Esophagus (tissue), 2 donors: ENCODE measurements around the gene ZBTB39. TPM values are rescaled to one million over a fixed set of nuclear protein-coding genes. Genes with fewer than 3 reads are reported as not detected.

Experiments
- H3K27ac ChIP-seq, 2 donors: one replicate each; pipeline ENCODE4 v1.5.1; 2013; ENCODE audit warnings: low read depth in 2 of 2, mild to moderate bottlenecking in 2 of 2, inconsistent platforms in 1 of 2, low read length in 1 of 2, moderate library complexity in 1 of 2
- H3K27me3 ChIP-seq, 2 donors: one replicate each; pipeline ENCODE4 v1.6.1; 2013; ENCODE audit warnings: low read length in 2 of 2, control low read depth in 1 of 2, mild to moderate bottlenecking in 1 of 2; ENCODE audit not compliant: insufficient read depth in 2 of 2, control insufficient read depth in 1 of 2
- H3K36me3 ChIP-seq, 2 donors: one replicate each; pipeline ENCODE4 v1.6.1; 2013; ENCODE audit warnings: low read length in 1 of 2; ENCODE audit not compliant: control insufficient read depth in 2 of 2, insufficient read depth in 2 of 2
- H3K4me1 ChIP-seq, 2 donors: one replicate each; pipeline ENCODE4 v1.6.1; 2013; ENCODE audit warnings: low read length in 1 of 2; ENCODE audit not compliant: control insufficient read depth in 2 of 2, insufficient read depth in 2 of 2
- H3K4me3 ChIP-seq, 2 donors: one replicate each; pipeline ENCODE4 v1.5.1; 2013; ENCODE audit warnings: low read length in 2 of 2, mild to moderate bottlenecking in 2 of 2, low read depth in 1 of 2, moderate library complexity in 1 of 2
- H3K9me3 ChIP-seq, 2 donors: one replicate each; pipeline ENCODE4 v1.6.1; 2013; ENCODE audit warnings: mild to moderate bottlenecking in 2 of 2, low read depth in 1 of 2, low read length in 1 of 2, moderate library complexity in 1 of 2; ENCODE audit not compliant: control insufficient read depth in 2 of 2, insufficient read depth in 1 of 2
- WGBS, 2 donors: extraction: QIAGEN DNeasy Blood & Tissue Kit; methylation state at CpG; one replicate each; pipeline ENCODE4 v1.1.7; 2013; 5-methylcytosine and 5-hydroxymethylcytosine counted together
- polyA plus RNA-seq, 2 donors: library from polyadenylated mRNA; stranded (reverse); fragments of 200-250 nt; gene quantifications; one replicate each; pipeline ENCODE4 v1.2.3, GENCODE V29; 2013
- donor health status: healthy with polysubstance abuse.
- donor health status: Bipolar disorder and iron deficiency.

The ZBTB39 gene
- polyA plus RNA-seq, 2 donors, result 1.2 to 1.4 TPM

DNA sequence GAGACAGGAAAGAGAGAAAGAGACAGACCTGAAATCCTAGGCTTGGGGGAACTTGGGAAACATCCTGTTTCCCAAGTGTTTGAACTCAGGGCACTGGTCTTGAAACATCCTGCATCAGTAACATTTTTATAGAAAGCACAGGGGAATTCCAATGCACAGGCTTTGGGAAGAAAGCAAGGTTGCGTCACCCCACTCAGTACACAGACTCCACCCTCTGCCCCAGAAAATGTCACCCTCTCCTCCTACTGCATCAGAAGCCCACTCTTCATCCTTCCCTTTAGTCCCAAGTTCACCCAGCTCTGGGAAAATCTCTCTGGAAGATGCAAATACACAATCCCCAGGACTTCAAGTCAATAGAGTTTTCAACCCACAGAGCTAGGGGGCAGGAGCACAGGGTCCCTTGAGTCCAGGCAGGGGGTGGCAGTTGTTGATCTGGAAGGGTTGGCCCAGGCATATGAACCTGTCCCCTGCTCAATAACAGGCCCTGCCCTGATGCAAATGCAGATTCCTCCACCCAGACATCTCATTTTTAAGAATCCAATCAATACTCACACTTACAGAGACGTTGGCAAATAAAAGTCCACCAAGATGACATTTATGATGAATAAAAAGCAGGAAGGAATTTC is 50.6 kb downstream of the ZBTB39 start:
- peaks cover 4 to 7% of the 10 kb centered on the region in 2 donors for H3K9me3 ChIP-seq
- no peak overlapping the region for H3K27ac ChIP-seq
- H3K4me3 ChIP-seq, result no peak overlapping the region
- no peaks in the 10 kb centered on the region for H3K27me3 ChIP-seq
- H3K36me3 ChIP-seq, result no peaks in the 10 kb centered on the region
- 64 to 70% methylated on average over 2 of the region's 2 CpGs for WGBS, 2 donors
- H3K4me1 ChIP-seq, result peaks cover 0 to 8% of the 10 kb centered on the region in 2 donors

DNA sequence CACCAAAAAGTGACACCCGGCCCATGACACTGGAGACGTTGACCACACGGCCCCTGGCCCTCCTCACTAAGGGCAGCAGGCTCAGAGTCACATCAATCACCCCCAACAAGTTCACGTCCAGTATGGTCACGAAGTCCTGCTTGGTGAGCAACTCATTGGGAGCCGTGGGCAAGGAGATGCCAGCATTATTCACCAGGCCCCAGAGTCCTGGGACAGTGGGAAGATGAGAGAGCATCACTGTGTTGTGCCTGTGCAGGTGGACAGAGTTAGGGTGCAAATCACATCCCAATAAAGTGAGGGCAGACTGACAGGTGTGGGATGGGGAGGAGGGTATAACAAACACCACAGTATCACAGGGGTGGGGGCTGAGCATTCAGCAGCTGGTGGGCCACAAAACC is 51.4 kb downstream of the ZBTB39 start:
- H3K27me3 ChIP-seq, result no peaks in the 10 kb centered on the region
- H3K4me1 ChIP-seq, result peaks cover 0 to 8% of the 10 kb centered on the region in 2 donors
- 77 to 83% methylated on average over 6 of the region's 6 CpGs for WGBS, 2 donors
- no peaks in the 10 kb centered on the region for H3K36me3 ChIP-seq
- H3K4me3 ChIP-seq, result no peak overlapping the region
- H3K27ac ChIP-seq, result no peak overlapping the region
- peaks cover 4 to 7% of the 10 kb centered on the region in 2 donors for H3K9me3 ChIP-seq

DNA sequence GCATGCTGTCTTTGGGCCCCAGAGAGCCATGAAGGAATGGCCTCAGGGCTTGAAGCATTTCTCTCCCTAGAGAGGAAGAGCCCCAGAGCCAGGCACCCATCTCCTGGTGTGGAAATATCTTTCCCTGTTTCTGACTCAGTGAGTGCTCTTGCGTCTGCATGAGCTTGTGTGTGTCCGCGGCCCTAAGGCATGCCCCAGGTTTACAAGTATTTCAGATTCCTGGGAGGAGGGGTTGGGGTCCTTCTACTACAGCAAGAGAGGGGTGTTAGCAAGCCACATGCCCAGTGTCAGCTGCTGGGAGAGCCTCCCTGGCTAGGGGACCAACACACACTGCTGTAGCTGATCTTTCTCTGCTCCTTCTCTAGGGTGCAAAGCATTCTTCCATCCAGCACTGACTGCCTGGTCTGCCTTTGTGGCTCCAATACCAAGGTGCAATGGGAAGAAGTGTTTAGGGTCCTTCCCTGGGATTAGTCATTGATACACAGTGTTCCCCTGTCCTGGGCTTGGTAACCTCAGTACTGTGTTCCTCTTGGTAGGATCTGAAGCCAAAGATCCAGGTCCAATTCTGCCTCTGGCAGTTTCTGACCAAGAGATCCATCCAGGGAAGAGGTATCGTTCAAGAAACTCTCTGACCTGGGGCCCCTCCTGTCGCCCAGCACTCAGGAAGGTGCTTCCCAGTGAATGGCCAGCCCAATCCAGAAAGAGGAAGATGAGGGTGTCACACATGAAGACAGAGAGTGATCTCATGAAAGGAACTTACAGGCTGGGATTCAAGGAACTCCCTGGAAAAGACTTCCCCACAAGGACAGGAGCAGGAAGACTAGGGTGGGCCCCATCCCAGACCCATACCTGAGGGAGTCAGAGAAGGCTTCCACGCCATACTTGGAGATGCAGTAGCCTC is 52.0 kb downstream of the ZBTB39 start:
- no peaks in the 10 kb centered on the region for H3K27me3 ChIP-seq
- no peak overlapping the region for H3K27ac ChIP-seq
- H3K4me3 ChIP-seq, result no peak overlapping the region
- H3K4me1 ChIP-seq, result peaks cover 0 to 8% of the 10 kb centered on the region in 2 donors
- no peaks in the 10 kb centered on the region for H3K36me3 ChIP-seq
- 91 to 92% methylated on average over 6 of the region's 6 CpGs for WGBS, 2 donors
- peaks cover 4 to 7% of the 10 kb centered on the region in 2 donors for H3K9me3 ChIP-seq

DNA sequence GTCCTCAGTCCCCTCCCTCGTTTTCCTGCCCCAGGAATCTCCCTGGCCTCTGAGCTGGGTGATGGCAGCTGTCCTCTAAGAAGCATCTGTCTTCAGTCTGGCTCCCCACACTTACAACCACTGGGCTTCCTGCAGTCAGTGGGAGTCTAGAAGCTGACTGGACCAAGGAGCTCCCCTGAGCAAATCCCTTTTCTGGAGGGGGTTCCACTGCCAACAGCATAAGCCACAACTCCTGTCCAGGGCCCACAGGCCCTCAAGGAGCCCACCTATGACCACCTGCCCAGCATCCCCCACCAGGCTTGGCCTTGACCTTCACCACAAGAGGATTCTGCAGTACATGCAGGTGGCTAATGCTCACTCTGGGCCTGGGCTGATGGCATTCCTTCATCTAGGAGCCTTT is 53.0 kb downstream of the ZBTB39 start:
- Histone ChIP-seq H3K4me3 (no peak overlapping the region), H3K4me1 (peaks cover 0 to 8% of the 10 kb centered on the region in 2 donors), H3K36me3 (no peaks in the 10 kb centered on the region), H3K27ac (no peak overlapping the region), H3K9me3 (peaks cover 0 to 4% of the 10 kb centered on the region in 2 donors), H3K27me3 (no peaks in the 10 kb centered on the region)
- 43 to 47% methylated on average over 1 of the region's 1 CpG for WGBS, 2 donors

DNA sequence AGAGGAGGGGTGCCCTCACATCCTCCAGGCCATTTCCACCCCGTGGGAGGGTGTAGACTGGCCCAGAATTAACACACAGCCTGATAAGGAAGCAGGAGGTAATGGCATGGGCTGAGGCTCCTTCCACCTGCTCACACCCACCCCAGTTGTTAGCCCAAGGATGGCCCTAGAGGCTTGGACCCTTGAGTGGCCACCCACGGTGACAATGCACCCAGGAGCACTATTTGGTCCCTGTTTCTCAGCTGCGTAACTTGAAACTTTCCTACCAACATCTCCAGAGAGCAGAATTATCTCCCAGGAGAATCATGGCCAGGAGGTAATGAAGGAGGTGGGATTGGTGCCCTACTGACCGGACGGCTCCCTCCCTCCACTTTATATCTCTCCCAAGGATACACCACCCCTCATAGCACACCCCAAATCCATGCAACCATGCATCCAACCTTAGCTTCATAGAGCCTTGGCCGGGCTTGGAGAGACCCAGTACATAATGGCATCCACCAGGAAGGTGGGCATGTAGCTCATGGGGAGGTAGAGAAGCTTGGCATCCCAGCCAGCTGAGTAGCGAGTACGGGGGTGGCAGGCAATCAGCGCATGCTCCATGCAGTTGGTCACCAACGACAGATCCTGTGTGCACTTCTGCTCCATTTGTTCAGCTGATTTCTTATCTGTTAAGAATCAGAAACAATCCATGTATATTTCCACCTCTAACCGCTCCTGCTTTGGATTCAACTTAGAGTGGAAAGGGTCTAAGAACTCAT is 54.6 kb downstream of the ZBTB39 start:
- peaks cover 0 to 4% of the 10 kb centered on the region in 2 donors for H3K4me1 ChIP-seq
- no peaks in the 10 kb centered on the region for H3K36me3 ChIP-seq
- WGBS, 2 donors, result 89 to 92% methylated on average over 11 of the region's 11 CpGs
- H3K4me3 ChIP-seq, result no peak overlapping the region
- peaks cover 0 to 2% of the 10 kb centered on the region in 2 donors for H3K9me3 ChIP-seq
- H3K27ac ChIP-seq, result no peak overlapping the region
- no peaks in the 10 kb centered on the region for H3K27me3 ChIP-seq

DNA sequence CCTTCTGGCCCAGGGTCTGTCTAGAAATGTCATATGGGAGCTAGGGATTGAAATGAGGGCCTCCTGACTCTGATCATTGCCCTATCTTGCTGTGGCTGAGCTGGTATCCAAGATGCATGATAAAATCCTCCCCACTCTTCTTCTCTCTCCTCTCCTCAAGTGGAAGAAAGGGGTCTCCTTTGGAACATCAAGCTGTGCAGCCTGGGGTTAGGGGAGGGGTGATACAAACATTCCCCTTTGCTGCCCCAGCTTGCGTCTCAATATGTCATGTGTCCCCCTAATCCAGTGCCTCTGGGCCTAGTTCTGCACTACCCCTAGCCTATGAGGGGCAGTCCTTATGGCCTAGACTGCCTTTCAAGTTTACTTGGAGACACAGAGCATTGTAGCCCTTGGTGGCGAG is 57.5 kb downstream of the ZBTB39 start:
- Histone ChIP-seq H3K36me3 (no peaks in the 10 kb centered on the region), H3K27ac (no peak overlapping the region), H3K9me3 (no peaks in the 10 kb centered on the region), H3K27me3 (no peaks in the 10 kb centered on the region), H3K4me3 (no peak overlapping the region), H3K4me1 (peaks cover 0 to under 1% of the 10 kb centered on the region in 2 donors)
- WGBS, 2 donors, result 98% methylated on average over 2 of the region's 2 CpGs

Other genes with a start within 250 kb of the ZBTB39 start
- 1 to 10 TPM; 3.0 to 5.4 TPM for gene HSD17B6, start 243.2 kb downstream of the ZBTB39 start, polyA plus RNA-seq
- gene SDR9C7, start 72.1 kb downstream of the ZBTB39 start, polyA plus RNA-seq, result 10 to 100 TPM in 1 of 2 donors, 1 to 10 TPM in 1; 9.4 to 16.8 TPM
- under 1 TPM; 0.62 to 0.69 TPM for gene RDH16, start 48.9 kb downstream of the ZBTB39 start, polyA plus RNA-seq
- gene TAC3, start 10.0 kb upstream of the ZBTB39 start, polyA plus RNA-seq, result under 1 TPM in 1 of 2 donors, not detected in 1; 0.16 TPM
- under 1 TPM; 0.12 to 0.31 TPM for gene MYO1A, start 43.6 kb upstream of the ZBTB39 start, polyA plus RNA-seq
- gene NEMP1, start 72.2 kb upstream of the ZBTB39 start, polyA plus RNA-seq, result 1 to 10 TPM; 3.0 TPM
- 10 to 100 TPM; 11.6 to 19.3 TPM for gene NAB2, start 82.6 kb upstream of the ZBTB39 start, polyA plus RNA-seq
- 100 to 1,000 TPM; 101 to 145 TPM for gene STAT6, start 104.8 kb upstream of the ZBTB39 start, polyA plus RNA-seq
- 10 to 100 TPM; 29.6 to 47.6 TPM for gene LRP1, start 121.9 kb upstream of the ZBTB39 start, polyA plus RNA-seq
- gene LRP1-AS, start 141.1 kb upstream of the ZBTB39 start, polyA plus RNA-seq, result not detected
- gene NXPH4, start 210.2 kb upstream of the ZBTB39 start, polyA plus RNA-seq, result 1 to 10 TPM in 1 of 2 donors, under 1 TPM in 1; 0.73 to 1.3 TPM
- 10 to 100 TPM; 19.8 to 69.5 TPM for gene SHMT2, start 223.2 kb upstream of the ZBTB39 start, polyA plus RNA-seq
- 1 to 10 TPM in 1 of 2 donors, under 1 TPM in 1; 0.96 to 1.4 TPM for gene STAC3, start 244.6 kb upstream of the ZBTB39 start, polyA plus RNA-seq